Ramos (cell line): Measurements from ENCODE around the gene PCDHB4.
"Not testable (repeated sequence)": the region's sequence is repeated elsewhere in the genome, so short reads cannot be mapped to it uniquely, and the experiment has no call there.

Experiments
- in situ Hi-C: fragments of 300-500 bp; cut with MboI; formaldehyde crosslinking; loops from one replicate; pipeline ENCODE4 v1.14.3; 2022; ENCODE audit warnings: low sequenced_read_pairs; ENCODE audit not compliant: unreplicated experiment

PCDHB4 gene

DNA sequence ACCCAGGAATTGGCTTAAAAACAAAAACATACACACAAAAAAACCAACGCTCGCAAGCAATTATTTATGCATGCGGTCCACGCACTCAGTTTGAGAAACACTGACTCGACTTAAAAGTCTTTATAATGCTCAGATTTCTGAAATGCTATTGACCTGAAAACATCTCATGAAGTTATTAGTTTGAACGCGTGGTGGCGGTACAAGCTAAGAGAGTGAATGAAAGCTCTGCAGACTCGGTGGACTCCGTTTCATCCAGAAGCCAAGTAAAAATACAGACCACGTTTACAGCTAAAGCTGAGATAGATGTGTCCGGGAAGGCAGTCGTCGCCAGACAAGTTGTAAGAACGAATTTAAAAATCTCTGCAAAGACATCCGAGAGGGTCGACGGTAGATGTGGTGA is 28.2 kb downstream of the PCDHB4 start, which contains the start of gene PCDHB6:
TSS of gene PCDHB6 (plus strand) at position 246 of the 400 bp plus-strand sequence. CDS start 201 bp downstream, outside the sequence.
- in situ Hi-C loops, result no loop called here

DNA sequence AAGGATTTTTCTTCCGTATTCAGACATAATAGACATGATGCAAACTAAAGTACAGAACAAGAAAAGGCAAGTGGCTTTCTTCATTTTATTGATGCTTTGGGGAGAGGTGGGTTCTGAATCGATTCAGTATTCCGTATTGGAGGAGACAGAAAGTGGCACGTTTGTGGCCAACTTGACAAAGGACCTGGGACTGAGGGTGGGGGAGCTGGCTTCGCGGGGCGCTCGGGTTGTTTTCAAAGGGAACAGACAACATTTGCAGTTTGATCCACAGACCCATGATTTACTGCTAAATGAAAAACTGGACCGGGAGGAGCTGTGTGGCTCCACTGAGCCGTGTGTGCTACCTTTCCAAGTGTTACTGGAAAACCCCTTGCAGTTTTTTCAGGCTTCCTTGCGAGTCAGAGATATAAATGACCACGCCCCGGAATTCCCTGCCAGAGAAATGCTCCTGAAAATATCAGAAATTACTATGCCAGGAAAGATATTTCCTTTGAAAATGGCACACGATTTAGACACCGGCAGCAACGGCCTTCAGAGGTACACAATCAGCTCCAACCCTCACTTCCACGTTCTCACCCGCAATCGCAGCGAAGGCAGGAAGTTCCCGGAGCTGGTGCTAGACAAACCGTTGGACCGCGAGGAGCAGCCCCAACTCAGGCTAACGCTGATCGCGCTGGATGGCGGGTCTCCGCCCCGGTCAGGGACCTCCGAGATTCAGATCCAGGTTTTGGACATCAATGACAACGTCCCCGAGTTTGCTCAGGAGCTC is 28.8 kb downstream of the PCDHB4 start:
- in situ Hi-C loops, result no loop called here

DNA sequence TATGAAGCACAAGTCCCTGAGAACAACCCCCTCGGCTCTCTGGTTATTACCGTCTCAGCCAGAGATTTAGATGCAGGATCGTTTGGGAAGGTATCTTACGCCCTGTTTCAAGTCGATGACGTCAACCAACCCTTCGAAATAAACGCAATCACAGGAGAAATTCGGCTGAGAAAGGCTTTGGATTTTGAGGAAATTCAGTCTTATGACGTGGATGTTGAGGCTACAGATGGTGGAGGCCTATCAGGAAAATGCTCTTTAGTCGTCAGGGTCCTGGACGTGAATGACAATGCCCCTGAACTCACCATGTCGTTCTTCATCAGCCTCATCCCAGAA is 29.3 kb downstream of the PCDHB4 start:
- in situ Hi-C loops, result no loop called here

DNA sequence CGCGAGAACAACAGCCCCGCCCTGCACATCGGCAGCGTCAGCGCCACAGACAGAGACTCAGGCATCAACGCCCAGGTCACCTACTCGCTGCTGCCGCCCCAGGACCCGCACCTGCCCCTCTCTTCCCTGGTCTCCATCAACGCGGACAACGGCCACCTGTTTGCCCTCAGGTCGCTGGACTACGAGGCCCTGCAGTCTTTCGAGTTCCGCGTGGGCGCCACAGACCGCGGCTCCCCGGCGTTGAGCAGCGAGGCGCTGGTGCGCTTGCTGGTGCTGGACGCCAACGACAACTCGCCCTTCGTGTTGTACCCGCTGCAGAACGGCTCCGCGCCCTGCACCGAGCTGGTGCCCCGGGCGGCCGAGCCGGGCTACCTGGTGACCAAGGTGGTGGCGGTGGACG is 30.0 kb downstream of the PCDHB4 start:
- in situ Hi-C loops, result not testable (repeated sequence)

DNA sequence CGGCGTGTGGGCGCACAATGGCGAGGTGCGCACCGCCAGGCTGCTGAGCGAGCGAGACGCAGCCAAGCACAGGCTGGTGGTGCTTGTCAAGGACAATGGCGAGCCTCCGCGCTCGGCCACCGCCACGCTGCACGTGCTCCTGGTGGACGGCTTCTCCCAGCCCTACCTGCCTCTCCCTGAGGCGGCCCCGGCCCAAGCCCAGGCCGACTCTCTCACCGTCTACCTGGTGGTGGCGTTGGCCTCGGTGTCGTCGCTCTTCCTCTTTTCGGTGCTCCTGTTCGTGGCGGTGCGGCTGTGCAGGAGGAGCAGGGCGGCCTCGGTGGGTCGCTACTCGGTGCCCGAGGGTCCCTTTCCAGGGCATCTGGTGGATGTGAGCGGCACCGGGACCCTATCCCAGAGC is 30.5 kb downstream of the PCDHB4 start:
- in situ Hi-C loops, result not testable (repeated sequence)

DNA sequence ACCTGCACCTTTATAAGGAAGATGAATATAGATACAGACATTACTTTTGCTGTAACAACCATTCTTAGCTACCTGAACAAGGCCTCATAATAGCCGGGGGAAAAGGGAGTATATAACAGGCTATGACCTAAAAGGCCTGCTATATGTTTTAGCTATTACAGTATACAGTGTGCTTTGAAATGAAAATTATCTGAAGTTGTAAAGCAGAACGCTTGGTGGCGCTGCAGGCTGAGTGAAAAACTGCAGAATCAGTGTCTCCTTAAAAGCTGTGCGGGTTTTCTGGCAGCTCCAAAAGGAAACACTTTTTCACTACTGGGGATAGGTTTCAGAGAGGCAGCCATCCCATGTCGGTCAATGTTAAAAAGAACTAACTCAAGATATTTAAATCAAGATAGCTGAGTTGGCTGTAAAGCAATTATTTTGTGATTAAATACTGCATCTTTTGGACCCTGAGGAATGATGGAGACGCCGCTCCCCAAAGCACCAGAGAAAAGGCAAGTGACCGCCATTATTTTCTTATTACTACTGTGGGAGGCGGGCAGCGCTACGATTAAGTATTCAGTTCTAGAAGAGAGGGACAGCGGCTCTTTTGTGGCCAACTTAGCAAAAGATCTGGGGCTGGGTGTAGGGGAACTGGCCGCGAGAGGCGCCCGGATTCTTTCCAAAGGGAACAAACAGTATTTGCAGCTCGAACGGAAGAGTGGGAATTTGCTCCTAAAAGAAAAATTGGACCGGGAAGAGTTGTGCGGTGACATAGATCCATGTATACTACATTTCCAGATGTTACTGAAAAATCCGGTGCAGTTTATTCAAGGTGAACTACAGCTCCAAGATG is 34.1 kb downstream of the PCDHB4 start:
- in situ Hi-C loops, result no loop called here

DNA sequence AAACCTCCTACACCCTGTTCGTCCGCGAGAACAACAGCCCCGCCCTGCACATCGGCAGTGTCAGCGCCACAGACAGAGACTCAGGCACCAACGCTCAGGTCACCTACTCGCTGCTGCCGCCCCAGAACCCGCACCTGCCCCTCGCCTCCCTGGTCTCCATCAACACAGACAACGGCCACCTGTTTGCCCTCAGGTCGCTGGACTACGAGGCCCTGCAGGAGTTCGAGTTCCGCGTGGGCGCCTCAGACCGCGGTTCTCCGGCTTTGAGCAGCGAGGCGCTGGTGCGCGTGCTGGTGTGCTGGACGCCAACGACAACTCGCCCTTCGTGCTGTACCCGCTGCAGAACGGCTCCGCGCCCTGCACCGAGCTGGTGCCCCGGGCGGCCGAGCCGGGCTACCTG is 35.7 kb downstream of the PCDHB4 start:
- in situ Hi-C loops, result not testable (repeated sequence)

DNA sequence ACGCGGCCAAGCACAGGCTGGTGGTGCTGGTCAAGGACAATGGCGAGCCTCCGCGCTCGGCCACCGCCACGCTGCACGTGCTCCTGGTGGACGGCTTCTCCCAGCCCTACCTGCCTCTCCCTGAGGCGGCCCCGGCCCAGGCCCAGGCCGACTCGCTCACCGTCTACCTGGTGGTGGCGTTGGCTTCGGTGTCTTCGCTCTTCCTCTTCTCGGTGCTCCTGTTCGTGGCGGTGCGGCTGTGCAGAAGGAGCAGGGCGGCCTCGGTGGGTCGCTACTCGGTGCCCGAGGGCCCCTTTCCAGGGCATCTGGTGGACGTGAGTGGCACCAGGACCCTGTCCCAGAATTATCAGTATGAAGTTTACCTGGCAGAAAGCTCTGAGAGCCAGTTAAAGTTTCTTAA is 36.3 kb downstream of the PCDHB4 start:
- in situ Hi-C loops, result not testable (repeated sequence)

DNA sequence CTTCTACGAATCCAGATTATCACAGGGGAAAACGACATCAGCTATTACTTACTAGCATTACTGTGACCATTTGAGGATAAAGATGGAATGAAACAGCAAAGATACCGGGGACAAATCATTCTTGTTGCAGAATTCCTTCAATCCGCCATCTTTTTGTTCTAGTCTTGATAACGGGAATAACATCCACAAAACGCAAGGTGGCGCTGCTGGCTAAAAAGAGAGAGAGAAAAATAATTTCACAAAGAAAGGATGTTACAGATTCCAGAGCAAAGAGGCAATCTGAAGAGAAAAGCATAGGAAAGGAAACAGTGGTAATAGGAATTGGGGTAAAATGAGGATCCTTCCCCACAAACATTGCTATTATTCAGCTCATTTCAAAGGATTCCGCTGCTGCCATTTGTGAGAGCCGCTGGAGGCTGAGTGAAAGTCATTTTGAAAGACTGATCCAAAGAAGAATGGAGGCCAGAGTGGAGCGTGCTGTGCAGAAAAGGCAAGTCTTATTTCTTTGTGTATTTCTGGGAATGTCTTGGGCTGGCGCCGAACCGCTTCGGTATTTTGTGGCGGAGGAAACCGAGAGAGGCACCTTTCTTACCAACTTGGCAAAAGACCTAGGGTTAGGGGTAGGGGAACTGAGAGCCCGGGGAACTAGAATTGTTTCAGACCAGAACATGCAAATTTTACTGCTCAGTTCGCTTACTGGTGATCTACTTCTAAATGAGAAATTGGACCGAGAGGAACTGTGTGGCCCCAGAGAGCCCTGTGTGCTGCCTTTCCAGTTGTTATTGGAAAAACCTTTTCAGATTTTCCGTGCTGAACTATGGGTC is 51.0 kb downstream of the PCDHB4 start, which contains the start of gene PCDHB7:
TSS of gene PCDHB7 (plus strand) at position 264 of the 824 bp plus-strand sequence. CDS start at position 456, 192 bp downstream.
- in situ Hi-C loops, result no loop called here

DNA sequence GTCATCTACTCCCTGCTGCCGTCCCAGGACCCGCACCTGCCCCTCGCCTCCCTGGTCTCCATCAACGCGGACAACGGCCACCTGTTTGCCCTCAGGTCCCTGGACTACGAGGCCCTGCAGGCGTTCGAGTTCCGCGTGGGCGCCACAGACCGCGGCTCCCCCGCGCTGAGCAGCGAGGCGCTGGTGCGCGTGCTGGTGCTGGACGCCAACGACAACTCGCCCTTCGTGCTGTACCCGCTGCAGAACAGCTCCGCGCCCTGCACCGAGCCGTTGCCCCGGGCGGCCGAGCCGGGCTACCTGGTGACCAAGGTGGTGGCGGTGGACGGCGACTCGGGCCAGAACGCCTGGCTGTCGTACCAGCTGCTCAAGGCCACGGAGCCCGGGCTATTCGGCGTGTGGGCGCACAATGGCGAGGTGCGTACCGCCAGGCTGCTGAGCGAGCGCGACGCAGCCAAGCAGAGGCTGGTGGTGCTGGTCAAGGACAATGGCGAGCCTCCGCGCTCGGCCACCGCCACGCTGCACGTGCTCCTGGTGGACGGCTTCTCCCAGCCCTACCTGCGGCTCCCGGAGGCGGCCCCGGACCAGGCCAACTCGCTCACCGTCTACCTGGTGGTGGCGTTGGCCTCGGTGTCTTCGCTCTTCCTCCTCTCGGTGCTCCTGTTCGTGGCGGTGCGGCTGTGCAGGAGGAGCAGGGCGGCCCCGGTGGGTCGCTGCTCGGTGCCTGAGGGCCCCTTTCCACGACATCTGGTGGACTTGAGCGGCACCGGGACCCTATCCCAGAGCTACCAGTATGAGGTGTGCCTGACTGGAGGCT is 52.9 kb downstream of the PCDHB4 start:
- in situ Hi-C loops, result not testable (repeated sequence)
